DLD1 (cell line): ENCODE results near the gene GPC1.

ENCODE experiments used
- in situ Hi-C: cut with HindIII; loops from 2 replicates; pipeline ENCODE4 v1.10.0; 2017; ENCODE audit warnings: low sequenced_read_pairs

Gene GPC1

DNA sequence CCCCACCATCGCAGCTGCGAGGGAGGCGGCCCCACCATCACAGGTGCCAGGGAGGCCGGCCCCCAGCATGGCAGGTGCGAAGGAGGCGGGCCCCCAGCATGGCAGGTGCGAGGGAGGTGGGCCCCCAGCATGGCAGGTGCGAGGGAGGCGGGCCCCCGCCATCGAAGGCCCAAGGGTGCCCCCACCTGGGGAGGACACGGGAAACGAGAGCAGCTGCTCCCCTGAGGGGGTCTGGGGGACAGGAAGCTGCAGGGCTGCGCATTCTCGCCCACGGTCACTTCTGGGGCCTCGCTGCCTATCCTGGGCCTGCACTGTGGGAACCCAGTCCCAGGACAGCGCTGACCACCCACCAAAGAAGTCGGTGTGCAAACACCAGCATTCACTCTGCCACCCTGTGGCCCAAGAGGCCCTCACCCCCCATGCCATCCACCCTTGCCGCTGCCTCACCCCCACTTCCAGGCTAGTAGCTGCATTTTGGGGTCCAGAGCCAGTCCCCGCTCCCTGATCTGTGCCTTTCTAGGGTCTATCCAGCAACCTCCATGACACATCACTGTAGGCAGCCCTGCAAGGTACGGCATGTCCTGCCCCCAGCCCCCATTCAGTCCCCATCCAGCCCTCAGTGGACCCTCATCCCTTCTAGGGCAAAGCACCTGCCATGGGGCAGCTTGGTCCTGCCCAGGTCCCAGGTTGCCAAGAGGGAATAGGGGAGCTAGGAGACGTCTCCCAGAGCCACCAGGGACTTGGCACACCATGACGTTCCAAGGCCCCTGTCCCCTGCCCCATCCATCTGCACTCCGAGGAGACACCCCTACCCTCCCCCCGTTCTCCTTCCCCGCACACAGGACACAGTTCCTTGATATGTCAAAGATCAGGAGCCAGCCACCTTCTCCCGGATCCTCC is 24.0 kb upstream of the GPC1 start:
- in situ Hi-C loops = no loop called here

DNA sequence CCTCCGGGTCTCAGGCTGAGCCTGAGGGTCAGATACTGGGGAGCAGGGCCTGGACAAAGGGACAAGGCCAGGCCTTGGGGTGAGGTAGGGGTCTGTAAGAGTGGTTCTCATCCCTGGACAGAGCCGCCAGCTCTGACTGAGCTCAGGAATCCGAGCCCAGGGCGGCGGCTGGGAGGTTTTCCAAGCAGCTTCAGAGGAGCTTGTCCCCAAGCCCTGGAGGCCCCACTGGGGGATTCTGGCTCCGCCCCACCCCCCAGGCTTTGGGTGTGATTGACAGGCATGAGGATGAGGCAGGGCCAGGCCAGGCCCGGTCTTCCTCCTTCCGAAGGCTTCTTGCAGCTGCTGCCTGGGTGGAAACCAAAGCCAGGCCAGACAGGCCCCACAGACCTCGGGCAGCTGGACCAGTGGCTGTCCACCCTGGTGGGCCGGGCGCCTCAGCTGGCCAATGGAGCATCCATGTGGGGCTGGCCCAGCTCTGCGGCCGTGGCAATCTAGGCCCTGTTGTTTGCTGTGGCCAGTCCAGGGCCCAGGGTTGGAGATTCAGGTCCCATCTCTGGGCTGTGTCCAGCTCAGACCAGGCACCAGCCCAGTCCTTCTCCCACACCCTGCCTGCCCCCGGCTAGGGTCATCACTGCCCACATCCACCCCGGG is 23.1 kb upstream of the GPC1 start:
- in situ Hi-C loops = no loop called here

- in situ Hi-C loops = no loop called here
Measured at GRCh38 chr2:240412975-240413812, 22.3 kb upstream of the GPC1 start.

DNA sequence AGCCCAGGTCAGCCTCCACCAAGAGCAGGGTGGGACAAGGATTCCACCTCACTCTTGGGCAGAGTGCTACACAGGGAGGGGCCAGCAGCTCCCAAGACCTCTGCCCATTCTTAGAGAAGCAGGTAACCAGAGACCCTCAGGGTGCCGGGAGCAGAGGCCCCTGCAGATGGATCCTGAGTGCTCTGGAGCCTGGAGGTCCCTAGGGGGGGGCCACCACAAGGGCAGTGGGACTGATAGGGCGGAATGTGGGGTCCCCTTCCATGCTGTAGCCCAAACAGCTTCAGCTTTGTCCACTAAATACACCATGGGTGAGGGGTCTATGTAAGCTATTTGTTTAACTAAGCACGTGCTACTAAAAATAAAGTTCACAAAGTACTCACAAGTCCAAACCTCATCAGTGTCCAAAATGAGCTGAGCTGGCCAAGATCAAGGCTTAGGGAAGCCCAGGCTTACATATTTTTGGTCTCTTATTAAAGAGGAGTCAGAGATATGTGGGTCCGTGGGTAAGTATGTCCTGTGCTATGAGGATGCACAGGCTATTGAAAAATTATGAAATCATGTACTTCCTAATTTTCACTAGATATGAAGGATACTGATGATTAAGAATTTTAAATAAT is 21.5 kb upstream of the GPC1 start:
- in situ Hi-C loops = no loop called here

DNA sequence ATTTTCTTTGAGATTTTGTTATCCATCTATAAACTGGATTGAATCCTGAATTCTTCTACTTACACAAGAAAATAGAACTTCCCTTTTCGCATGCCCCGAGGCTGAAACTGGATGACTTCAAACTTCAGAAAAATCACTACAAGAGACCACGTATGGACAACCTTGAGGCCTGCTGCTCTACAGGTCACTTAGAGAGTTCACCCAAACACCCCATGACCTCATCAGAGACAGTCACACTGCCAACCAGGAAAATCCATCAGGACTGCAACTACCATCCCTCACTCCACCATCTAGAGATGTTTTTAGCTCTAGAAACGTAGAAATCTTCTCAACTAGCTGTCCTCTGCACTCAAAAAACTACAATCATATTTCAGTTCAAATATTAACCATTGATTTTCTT is 18.6 kb upstream of the GPC1 start:
- in situ Hi-C loops = no loop called here

GRCh38 chr2:240418311-240418710 is 17.2 kb upstream of the GPC1 start:
- in situ Hi-C loops = no loop called here

DNA sequence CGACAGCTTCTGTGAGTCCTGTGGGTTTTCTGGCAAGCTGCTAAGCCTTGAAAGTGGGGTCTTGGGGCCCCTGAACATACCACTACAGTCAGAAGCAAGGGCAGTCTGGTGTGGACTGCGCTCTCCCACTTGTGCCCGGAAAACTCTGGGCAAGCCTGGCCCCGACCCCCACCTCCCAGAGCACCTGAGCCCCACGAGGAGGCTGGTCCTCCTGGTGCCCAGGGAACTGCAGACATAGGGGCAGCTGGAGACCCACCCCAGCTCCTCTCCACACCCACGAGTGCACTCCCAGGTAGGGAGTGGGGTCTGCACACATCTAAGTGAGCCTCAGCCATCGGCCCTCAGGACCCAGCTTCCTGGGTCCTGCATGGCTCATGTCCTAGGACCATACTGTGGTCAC is 16.2 kb upstream of the GPC1 start:
- in situ Hi-C loops = no loop called here

GRCh38 chr2:240419723-240420122 is 15.7 kb upstream of the GPC1 start:
- in situ Hi-C loops = loop anchor here (5.0 kb wide), 1 partner anchor 32 kb away; no protein-coding TSS in a partner anchor

- in situ Hi-C loops = loop anchor here (5.0 kb wide), 1 partner anchor 33 kb away; no protein-coding TSS in a partner anchor
Measured at GRCh38 chr2:240420206-240421104, 15.0 kb upstream of the GPC1 start.

DNA sequence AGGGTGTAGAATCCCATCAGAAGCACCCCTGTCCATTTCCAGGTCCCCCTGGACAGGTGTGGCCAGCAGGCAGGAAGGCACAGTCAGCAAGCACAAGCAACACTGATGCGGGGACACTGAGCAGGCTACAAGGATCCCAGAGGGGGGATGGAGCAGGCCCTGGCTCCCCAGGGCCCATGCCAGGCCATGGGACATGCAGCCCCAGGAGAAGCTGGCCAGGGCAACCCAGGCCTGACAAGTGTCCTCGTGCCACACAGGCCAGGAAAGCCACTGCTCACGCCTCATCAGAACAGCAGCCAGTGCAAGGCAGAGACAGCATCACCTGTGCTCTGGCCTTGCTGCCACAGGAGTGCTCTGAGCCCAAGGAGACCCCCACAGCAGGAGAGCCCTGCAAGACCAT is 14.1 kb upstream of the GPC1 start:
- in situ Hi-C loops = loop anchor here (5.0 kb wide), 1 partner anchor 34 kb away; no protein-coding TSS in a partner anchor

DNA sequence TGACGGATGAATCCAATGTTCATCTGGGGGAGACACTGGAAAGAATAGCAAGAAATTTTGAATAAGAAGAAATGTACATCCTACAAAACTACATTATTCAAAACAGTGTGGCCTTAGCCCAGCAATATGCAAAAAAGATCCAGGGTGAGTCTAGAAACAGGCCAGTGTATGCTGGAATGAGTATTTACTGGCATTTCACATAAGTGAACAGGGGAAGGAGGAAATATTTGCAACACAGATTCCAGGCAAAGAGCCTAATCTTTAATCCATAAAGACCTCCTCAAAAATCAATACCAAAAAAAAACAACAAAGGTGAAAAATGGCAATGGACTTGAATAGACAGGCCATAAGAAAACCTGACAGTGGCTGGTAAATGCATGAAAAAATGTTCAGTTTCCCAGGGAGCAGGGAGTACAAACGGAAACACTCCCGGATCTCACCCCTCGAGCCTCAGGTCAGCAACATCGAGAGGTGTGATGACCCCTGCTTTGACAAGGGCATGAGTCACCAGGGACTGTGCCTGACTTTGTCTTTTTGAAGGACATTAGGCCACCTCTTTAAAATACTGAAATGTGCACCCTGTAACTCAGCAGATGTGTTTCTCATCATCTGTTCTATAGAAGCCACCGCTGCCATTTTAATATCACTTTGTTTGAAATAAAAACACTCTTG is 12.7 kb upstream of the GPC1 start:
- in situ Hi-C loops = loop anchor here (5.0 kb wide), 1 partner anchor 35 kb away; no protein-coding TSS in a partner anchor

- in situ Hi-C loops = loop anchor here (5.0 kb wide), 1 partner anchor 36 kb away; no protein-coding TSS in a partner anchor
Measured at GRCh38 chr2:240423788-240424191, 11.7 kb upstream of the GPC1 start.

GRCh38 chr2:240424341-240425235 is 10.9 kb upstream of the GPC1 start:
- in situ Hi-C loops = loop anchor here (5.0 kb wide), 1 partner anchor 37 kb away; no protein-coding TSS in a partner anchor

- in situ Hi-C loops = no loop called here
Measured at GRCh38 chr2:240425236-240425615, 10.2 kb upstream of the GPC1 start.

DNA sequence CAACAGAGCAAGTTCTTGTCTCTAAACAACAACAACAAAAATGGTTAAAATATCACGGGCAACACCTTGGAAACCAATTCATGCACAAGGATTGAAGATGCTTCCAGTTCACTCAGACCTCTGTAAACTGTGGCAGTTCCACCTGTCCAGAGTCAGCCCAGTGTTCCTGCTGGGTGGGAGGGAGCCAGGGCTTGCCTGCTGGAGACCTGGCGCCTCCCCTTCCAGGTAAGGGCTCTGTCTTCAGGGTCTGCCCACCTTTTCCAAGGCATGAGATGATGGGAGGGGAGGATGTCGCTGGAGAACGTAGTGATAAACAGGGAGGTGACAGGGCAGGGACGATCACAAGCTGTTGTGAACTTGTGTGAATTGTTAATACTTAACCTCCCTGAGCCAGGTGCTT is 9.8 kb upstream of the GPC1 start:
- in situ Hi-C loops = no loop called here

GRCh38 chr2:240426845-240427721 is 8.4 kb upstream of the GPC1 start:
- in situ Hi-C loops = no loop called here

- in situ Hi-C loops = no loop called here
Measured at GRCh38 chr2:240427729-240428128, 7.7 kb upstream of the GPC1 start.
